ENCODE measurements around the gene NEXN.

The NEXN gene

DNA sequence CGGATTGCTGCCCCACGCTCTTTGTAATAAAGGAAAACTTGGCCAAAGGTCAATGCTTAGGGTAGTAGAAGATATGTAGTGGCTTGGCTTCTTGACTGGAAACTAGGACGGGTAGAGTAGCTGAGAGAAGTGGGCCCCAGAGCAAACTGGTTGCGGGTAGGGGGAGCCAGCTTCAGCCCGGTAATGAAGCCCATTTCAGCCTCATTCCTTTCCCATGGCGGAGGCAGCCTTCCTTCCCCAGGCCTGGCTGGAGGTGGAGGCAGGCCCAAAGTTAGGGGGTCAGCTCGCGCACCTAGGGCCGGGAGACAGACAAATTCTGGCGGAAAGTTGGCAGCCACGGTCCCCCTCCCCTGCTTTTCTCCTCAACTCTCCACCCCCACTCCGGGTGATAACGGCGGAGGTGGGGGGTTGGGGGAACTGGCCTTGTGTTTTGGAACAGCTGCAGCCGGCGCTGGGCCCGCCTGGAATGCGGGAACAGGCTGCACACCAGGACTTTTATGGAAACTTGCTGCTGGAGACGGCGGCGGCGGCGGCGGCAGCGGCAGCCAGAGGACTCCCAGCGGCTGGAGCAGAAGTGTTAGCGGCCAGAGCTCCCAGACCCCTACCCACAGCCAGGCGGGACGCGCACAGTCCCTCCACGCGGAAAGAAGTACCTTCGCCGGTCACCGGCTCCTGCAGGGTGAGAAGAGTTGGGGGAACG lies at the start of gene NEXN:
NEXN (plus strand) TSS at position 544 of the 700 bp plus-strand sequence. CDS start 27,483 bp downstream, outside the sequence.
- no peak for FAIRE-seq

DNA sequence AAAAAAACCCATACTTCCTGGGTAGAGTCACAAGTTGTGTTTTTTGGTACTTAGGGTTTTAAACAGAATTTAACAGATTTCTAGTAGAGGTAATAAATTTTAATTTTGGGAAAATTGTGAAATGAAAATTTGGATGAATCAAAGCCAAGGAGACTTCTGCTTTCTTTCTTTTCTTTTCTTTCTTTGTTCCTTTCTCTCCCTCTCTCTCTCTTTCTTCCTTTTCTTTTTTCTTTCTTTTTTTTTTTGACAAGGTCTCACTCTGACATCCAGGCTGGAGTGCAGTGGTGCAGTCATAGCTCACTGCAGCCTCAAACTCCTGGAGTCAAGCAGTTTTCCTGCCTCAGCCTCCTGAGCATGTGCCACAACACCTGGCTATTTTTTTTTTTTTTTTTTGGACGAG lies 46.9 kb upstream of the NEXN start:
- FAIRE-seq: no peak

DNA sequence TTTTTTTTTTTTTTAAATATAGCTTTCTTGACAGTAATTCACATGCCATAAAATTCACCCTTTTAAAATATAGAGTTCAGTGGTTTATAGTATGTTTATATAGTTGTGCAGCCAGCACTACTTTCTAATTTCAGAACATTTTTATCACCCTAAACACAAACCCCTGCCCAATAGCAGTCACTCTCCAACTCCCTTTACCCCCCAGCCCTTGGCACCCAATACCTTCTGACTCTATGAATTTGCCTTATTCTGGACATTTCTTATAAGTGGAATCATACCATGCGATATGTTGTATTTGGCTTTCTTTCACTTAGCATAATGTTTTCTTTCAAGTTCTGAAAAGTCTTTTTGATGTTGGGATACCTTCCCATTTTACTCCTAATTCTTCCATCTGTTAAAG lies 42.5 kb upstream of the NEXN start:
- FAIRE-seq: no peak

DNA sequence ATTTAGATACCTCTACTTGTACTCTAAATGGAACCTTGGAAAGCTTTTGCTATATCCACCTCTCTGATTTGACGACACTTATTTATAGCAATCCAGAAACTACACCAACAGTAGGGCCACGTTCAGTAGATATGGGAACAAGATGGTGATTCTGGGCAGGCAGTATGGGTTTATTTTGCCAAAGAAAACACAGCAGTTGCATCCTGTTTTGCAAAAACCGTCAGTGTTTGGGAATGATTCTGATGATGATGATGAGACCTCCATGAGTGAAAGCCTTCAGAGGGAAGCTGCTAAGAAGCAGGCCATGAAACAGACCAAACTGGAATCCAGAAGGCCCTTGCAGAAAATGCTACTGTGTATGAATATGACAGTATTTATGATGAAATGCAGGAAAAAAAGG lies 41.5 kb upstream of the NEXN start:
- FAIRE-seq: no peak

DNA sequence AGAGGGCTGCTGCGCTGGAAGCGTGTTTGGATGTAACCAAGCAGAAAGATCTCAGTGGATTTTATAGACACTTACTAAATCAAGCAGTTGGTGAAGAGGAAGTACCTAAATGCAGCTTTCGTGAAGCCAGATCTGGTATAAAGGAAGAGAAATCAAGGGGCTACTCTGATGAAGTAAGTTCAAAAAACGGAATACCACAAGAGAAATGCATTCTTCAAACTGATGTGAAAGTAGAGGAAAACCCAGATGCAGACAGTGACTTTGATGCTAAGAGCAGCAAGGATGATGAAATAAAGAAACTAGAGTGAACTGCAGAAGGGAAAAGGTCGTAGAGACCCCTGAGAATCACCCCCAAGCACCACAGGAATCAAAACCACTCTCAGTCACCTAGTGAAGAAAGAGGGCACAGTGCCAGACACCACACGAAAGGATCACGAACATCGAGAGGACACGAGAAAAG lies 40.8 kb upstream of the NEXN start:
- no peak for FAIRE-seq

DNA sequence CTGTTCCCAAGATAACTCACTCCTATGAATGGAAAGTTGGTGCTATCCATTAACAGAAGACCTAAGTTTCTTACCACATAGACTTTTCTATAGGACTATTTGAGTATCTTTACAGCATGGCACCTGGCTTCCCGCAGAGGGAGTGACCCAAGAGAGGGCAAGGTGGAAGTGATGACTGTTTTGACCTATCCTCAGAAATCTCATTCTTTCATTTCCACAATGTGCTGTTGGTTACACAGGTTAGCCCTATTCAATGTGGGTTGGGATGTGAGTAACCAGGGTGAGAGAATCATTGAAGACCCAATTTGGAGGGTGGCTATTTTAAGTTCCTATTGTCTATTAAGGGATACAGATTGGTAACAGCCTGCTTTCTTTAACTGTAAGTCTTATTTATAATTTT lies 38.3 kb upstream of the NEXN start:
- no peak for FAIRE-seq

DNA sequence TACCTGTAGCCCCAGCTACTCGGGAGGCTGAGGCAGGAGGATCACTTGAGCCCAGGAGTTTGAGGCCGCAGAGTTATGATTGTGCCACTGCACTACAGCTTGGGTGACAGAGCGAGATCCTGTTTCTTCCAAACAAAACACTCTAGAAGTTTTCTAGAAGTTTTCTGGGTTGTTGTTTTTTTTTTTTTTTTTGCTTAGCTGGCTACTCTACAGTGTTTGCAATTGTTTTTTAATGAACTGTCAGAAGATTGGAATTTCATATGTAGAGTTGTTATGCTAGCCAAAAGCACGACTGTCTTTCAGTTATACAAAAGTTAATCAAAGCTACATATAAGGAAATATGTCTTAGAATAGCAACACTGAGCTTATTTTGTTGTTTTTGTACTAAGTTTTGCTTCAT lies 30.9 kb upstream of the NEXN start:
- FAIRE-seq: no peak

DNA sequence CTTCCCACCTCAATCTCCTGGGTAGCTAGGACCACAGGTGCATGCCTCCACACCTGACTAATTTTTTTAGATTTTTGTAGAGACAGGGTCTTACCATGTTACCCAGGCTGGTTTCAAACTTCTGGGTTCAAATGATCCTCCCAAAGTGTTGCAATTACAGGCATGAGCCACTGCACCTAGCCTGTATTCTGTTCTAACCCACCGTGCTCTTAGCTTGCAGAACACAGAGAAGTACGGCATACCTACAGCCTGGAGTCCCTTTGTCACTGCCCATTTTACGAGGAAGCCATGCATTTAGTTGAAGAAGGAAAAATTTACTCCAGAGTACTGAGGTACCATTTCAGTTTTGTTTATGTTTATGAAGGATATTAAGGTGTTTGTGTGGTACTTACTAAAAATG lies 29.7 kb upstream of the NEXN start:
- FAIRE-seq: no peak

DNA sequence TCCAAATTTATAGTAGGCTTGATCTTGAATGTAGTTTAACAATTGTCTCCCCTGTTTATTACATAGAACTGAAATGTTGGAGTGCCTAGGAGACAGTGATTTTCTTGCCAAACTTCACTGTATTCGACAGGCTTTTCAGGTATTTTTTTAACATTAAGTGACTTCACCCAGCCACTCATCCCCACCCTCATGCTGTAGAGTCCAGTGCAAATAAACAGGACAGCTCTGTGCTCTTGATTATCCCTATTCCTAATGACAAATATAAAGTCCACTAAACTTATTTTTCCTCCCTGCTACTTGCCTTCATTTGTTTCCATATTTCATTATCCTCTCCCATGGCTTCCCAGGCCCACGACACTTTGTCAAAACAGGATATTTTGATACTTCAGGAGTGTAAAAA lies 29.2 kb upstream of the NEXN start:
- no peak for FAIRE-seq

DNA sequence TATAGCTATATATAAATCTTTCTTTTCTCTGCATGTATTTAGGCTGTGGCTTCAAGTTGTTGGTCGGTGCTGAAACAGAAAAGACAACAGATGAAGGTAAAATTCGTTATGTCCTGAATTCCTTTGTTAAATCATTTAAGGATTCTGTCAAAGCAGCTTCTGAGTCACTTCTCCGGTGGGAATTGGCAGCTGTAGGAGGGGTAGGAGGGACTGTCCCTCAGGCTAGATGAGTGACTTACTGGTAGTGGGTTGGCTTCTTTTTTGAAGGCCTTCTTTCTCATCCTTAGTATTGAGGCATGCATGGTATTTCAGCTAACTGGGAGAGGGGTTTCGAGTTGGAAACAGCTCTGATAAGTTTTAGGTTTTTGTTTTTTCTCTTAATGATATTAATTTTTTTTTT lies 22.1 kb upstream of the NEXN start:
- FAIRE-seq: no peak

DNA sequence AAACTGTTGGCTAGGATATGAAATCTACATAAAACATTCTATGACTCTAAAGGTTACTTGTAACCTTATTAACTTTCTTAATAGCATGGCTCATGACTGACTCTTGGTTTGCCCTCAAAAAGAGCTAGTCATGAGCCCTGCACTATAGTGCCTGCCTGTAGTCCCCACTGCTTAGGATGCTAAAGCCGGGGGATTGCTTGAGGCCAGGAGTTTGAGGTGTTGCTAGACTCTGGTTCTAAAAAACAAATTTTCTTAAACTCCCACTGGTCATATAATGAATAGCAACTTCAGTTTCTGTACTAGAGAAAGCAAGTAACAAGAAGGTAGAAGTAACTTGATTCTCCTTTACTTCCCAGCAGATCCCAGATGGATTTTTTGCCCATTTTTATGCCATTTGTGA lies 15.8 kb upstream of the NEXN start:
- no peak for FAIRE-seq

DNA sequence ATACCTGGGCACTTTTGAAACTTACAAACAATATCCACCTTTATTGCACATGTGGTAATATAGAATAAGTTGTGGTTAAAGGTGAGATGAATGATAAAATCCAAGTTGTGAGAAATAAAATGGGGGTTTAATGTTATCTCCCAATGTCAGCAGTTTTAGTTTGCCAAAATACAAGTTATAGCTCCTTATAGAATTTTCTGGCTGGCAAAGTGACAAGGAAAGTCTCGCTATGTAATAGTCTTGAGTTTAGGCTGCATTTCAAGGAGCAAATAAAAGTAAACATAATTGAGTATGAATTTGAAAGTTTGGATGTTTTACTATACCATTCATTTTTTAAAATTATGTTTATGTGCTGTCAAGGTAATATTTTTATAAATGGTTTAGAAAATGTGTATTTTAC lies 15.0 kb upstream of the NEXN start:
- no peak for FAIRE-seq

DNA sequence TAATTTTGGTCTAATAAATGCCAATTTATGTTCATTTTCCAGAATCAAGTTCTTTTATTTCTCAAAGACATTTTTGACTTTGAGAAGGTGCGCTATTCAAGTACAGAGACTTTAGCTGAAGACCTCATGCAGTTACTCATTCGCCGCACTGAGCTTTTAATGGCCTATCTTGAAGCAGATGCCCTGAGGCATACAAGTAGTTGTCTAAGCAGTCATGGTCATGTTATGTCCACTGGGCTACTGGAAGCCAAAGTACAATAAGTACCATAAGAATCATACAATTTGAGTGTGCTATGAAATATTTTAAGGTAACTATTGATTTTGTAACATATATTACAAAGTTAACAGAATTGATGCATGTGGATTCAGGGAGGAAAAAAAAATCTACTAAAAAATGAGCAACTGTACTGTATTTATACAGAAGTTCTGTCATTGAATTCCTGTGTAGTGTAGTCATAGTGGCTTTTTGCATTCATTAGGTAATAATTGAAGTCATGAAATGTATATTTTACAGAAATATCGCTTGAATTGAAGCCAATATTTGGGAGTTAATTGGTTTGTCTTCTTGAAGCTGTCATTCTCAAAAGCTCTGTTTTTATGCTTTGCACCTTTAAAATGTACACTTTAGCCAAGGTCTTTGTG lies 13.5 kb upstream of the NEXN start:
- FAIRE-seq: no peak

DNA sequence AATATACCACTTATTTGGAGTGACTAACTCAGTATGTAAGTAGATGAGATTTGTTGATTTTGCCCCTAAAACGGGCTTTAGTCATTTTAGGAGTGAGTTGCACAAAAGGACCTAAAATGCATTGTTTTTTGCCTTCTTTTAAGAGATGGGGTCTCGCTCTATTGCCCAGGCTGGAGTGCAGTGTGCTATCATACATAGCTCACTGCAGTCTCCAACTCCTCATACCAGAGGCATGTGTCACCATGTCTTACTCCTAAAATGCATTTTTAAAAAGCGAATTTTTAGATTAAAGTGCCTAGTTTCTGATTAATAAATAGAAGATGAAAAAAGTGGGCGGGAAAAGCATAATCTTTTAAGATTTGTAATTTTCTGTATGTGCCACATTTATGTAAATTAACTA lies 11.5 kb upstream of the NEXN start:
- FAIRE-seq: no peak

DNA sequence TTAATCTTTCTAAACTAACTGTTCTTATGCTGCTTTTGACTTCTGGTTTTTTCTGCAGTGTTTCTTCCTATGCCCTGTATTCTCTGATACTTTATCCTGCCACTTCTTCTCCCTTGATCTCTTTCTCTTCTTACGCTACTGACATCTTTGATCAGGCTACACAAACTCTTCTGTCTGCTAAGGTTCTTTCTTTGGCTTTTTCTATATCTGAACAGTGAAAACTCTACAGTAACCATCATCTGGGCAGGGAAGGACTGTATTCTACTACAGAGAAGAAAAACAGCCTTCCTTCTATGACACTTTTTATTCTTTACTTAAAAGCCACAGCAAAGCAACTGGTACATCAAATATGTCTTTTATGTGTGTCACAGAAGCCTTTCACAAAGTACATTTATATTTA lies 7.4 kb upstream of the NEXN start:
- no peak for FAIRE-seq

DNA sequence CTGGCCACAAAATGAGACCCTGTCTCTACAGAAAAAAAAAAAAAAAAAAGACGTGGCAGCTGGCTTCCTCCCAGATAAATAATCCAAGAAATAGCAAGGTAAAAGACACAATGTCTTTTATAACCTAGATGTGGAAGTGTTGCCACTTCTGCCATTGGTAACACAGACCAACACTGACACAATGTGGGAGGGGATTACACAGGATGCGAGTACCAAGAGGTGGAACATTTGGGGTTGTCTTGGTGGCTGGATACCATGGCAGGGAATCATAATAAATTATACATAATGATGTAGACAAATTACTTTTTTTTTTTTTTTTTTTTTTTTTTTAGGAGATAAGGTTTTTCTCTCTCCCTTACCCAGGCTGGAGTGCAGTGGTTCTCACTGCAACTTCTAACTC lies 6.0 kb upstream of the NEXN start:
- FAIRE-seq: no peak

DNA sequence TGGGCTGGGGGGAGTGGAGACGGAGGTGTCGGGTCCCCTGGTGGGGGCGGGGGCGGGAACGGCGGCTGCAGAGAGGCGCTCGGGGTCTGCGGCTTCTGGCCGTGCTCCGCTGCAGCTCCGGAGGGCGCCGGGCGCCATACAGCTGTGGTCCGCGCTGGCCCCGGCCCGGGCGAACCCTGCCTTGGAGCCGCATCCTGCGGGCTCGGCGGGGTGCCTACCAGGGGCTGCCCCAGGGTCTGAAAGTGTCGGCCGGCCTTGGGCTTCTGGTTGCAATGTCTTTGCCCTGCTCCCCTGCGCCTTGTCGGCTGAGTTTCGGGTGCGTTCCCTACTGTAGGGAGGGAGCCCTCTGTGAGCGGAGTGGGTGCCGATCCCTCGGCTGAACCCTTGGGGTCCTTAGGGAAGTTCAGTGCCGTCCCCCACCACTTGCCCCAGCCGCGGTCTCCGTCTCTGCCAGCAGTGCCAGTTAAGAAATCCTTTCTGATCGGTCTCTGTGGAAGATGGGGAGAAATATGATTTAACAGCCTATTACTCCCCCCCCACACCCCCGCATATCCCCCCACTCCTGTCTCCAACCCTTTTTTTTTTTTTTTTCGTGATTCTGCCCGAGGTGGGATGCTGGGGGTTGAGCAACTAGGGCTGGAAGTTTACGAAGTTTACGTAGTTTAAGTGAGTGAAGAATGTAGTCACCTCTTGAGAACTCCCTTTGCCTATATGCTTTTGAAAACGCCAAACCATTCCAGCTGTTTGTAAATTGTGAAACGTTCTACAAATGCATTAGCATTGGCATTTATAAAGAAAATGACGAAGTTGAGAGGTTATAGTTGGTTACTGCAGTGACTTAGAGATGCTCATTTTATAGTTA lies 588 bp downstream of the NEXN start:
- FAIRE-seq: peak; percentile 71

DNA sequence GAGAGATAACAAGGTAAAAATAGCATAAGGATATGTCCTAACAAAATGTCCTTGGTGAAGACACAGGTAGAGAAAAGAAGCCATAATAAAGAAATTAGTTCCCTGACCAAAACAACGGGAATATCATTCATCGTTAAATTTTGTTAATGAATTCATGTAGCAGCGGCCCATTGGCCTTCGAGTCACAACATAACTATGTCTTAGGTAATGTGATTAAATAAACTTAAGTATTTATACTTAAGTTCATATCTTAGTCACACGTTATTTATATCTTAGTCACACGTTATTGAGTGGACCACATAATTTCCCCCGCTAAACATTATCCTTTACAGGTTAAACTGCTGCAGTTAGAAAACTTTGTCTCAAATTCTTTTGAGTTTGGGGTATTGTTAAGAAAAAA lies 1.2 kb downstream of the NEXN start:
- peak; percentile 9 for FAIRE-seq

DNA sequence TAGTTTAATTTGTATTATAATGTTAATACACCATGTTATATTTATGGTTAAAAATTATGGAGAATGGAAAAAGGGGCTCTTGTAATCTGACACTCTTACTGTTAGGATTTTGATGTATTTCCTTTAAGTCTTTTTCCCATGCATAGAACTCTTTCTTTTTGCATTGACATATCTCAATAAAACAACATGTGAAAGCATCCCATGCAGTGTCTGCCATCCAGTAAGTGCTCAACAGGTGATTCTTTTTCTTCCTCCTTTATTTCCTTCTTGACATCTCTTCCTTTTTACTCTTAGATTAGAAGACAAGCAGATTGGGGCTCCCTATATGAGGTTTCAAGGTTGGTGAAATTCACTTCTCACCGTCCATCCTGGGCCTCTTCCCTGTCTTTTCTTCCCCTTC lies 2.8 kb downstream of the NEXN start:
- FAIRE-seq: no peak

DNA sequence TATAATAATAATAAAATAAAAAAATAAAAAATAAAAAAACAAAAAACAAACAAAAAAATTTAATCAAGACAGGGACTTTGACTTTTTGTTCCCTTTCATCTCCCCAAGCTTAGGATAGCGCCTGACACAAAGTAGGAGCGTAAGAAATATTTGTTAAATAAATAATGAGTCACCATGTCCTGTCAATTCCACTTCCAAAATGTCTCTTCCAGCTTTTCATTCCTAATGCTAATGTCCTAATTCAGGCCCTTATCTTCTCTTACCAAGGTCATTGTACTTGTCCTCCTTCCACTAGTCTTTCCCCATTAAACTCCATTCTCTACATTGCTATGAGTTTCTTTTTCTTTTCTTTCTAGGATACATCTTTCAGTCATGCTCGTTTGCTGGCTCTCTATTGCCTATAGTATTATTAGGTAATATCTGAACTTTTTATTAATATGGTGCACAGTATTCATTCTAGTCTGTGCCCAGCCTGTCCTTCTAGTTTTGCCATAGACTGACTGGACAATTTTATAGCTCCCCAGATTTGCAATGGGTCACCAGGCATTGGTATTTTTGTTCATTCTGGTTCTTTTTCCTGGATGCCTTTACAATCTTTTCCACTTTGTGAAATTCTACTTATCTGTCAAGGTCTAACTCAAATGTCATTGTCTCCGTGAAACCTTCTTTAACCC lies 11.4 kb downstream of the NEXN start:
- no peak for FAIRE-seq

DNA sequence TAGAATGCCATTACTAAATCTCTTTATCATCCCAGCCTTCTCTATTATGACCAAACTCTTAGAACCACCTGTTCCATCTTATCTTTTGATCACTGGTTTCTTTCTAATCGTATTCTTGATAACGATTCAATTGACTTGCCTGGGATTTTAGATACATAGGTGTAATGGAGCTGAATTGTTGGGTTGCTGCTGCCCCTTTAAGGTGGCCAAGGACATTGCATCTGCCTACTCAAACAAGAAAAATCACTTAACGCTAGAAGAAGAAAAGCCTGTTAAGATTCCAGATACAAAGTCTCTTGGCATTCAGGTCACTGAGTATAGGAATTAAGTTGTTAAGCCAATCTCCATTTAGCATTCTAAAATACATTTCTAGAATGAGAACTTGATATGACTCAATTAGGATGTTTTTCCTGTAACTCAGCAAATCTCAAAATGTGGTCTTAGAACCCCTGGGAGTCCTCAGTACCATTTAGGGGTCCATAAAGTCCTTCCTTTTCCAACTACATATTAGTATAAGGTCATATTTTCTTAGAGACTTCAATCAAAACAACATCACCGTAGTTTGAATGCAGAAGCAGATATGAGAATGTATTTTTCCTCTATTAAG lies 12.4 kb downstream of the NEXN start:
- peak; percentile 33 for FAIRE-seq

DNA sequence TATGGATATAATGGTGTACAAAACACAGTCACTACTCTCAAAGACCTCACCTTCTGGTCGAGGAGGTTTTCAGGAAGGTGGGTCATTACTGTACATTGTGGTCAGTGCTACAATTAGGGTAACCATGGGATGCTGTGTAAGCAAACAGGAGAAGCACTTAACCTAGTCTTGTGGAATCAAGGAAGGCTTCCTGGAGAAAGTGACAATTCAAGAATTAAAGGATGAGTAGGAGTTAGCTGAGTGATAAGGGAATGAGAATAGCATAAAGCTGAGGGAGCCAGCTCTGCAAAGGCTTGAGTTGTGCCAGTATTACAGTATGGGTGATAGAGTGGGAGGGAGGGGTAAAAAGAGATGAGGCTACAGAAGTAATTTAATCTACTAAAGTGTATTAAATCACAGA lies 17.2 kb downstream of the NEXN start:
- FAIRE-seq: no peak

DNA sequence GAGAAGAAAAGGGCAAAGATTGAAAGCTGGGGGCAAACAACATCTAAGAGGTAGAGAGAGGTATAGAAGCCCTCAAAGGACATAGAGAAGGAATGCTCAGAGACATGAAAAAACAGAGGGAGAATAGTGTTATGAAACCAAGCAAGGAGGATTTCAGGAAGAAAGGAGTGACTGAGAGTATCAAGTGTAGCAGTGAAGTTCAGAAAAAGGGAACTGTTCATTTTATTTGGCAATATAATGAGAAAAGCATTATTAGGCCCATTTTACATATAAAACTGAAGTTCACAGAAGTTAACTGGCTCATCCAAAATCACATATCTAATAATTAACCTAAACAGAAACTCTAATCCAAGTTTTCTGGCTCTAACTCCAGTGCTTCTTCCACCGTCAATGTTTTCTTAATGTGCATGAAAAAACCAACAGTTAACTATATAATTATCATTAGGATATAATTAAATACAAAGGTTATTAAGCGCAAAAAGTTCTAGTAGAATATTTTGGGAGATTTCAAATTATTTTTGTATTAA lies 17.7 kb downstream of the NEXN start:
- FAIRE-seq: no peak
